Measurements from ENCODE around the gene B3GALT5. TPM values are rescaled to one million over a fixed set of nuclear protein-coding genes. Genes with fewer than 3 reads are reported as not detected.

B3GALT5 gene
- total RNA-seq, 1 experiment from 2014 or later = not detected

- no peaks in the 10 kb centered on the region for H3K4me1 Mint-ChIP-seq (ENCODE audit: insufficient read depth, unreplicated experiment)
- H3K27me3 Mint-ChIP-seq (ENCODE audit: insufficient read depth, unreplicated experiment) = no peaks in the 10 kb centered on the region
- no peaks in the 10 kb centered on the region for H3K9me3 Mint-ChIP-seq (ENCODE audit: unreplicated experiment)
- intact Hi-C loops (cut with micrococcal nuclease) = no loop called here
- DNase-seq (ENCODE audit: unreplicated experiment) = no peak
- no peak for TF ChIP-seq CTCF (IDR thresholded peaks at IDR 0.05; ENCODE audit: unreplicated experiment)
- ChIA-PET POLR2A (no interaction called here), CTCF (interaction anchor here (0.6 kb wide), 2 partner anchors 13 to 75 kb away, joined by 3 to 7 read pairs; no protein-coding TSS in a partner anchor)
- BruUV-seq (replicated peaks) = no TSS peak
- H3K4me3 Mint-ChIP-seq (ENCODE audit: unreplicated experiment) = no peak overlapping the region
- H3K36me3 Mint-ChIP-seq (ENCODE audit: insufficient read depth, unreplicated experiment) = no peaks in the 10 kb centered on the region
- no peak overlapping the region for H3K27ac Mint-ChIP-seq (ENCODE audit: low read depth, unreplicated experiment)
These were observed 11.4 kb upstream of the B3GALT5 start for GRCh38 chr21:39601187-39601928.

GRCh38 chr21:39602076-39602689 lies 10.6 kb upstream of the B3GALT5 start:
- CTCF ChIA-PET = interaction anchor here (0.6 kb wide), 1 partner anchor 76 kb away, joined by 3 read pairs; no protein-coding TSS in a partner anchor
- Mint-ChIP-seq H3K4me1 (ENCODE audit: insufficient read depth, unreplicated experiment) (no peaks in the 10 kb centered on the region), H3K27ac (ENCODE audit: low read depth, unreplicated experiment) (no peak overlapping the region), H3K9me3 (ENCODE audit: unreplicated experiment) (no peaks in the 10 kb centered on the region), H3K36me3 (ENCODE audit: insufficient read depth, unreplicated experiment) (no peaks in the 10 kb centered on the region), H3K27me3 (ENCODE audit: insufficient read depth, unreplicated experiment) (no peaks in the 10 kb centered on the region), H3K4me3 (ENCODE audit: unreplicated experiment) (no peak overlapping the region)
- no peak for TF ChIP-seq CTCF (IDR thresholded peaks at IDR 0.05; ENCODE audit: unreplicated experiment)
- DNase-seq (ENCODE audit: unreplicated experiment) = no peak
- BruUV-seq (replicated peaks) = no TSS peak
- POLR2A ChIA-PET = no interaction called here
- intact Hi-C loops (cut with micrococcal nuclease) = no loop called here

GRCh38 chr21:39602793-39603192 lies 9.9 kb upstream of the B3GALT5 start:
- no TSS peak for BruUV-seq (replicated peaks)
- ChIA-PET POLR2A (no interaction called here), CTCF (no interaction called here)
- H3K4me1 Mint-ChIP-seq (ENCODE audit: insufficient read depth, unreplicated experiment) = no peaks in the 10 kb centered on the region
- intact Hi-C loops (cut with micrococcal nuclease) = no loop called here
- H3K27ac Mint-ChIP-seq (ENCODE audit: low read depth, unreplicated experiment) = no peak overlapping the region
- no peaks in the 10 kb centered on the region for H3K36me3 Mint-ChIP-seq (ENCODE audit: insufficient read depth, unreplicated experiment)
- no peaks in the 10 kb centered on the region for H3K9me3 Mint-ChIP-seq (ENCODE audit: unreplicated experiment)
- no peak for TF ChIP-seq CTCF (IDR thresholded peaks at IDR 0.05; ENCODE audit: unreplicated experiment)
- H3K4me3 Mint-ChIP-seq (ENCODE audit: unreplicated experiment) = no peak overlapping the region
- DNase-seq (ENCODE audit: unreplicated experiment) = no peak
- no peaks in the 10 kb centered on the region for H3K27me3 Mint-ChIP-seq (ENCODE audit: insufficient read depth, unreplicated experiment)

- CTCF ChIA-PET = no interaction called here
- POLR2A ChIA-PET = interaction anchor here (0.7 kb wide), 1 partner anchor 29 kb away, joined by 3 read pairs; no protein-coding TSS in a partner anchor
- TF ChIP-seq CTCF (IDR thresholded peaks at IDR 0.05; ENCODE audit: unreplicated experiment) = no peak
- Mint-ChIP-seq H3K9me3 (ENCODE audit: unreplicated experiment) (no peaks in the 10 kb centered on the region), H3K27me3 (ENCODE audit: insufficient read depth, unreplicated experiment) (no peaks in the 10 kb centered on the region), H3K4me3 (ENCODE audit: unreplicated experiment) (no peak overlapping the region), H3K36me3 (ENCODE audit: insufficient read depth, unreplicated experiment) (no peaks in the 10 kb centered on the region), H3K27ac (ENCODE audit: low read depth, unreplicated experiment) (no peak overlapping the region), H3K4me1 (ENCODE audit: insufficient read depth, unreplicated experiment) (no peaks in the 10 kb centered on the region)
- DNase-seq (ENCODE audit: unreplicated experiment) = no peak
- BruUV-seq (replicated peaks) = no TSS peak
- intact Hi-C loops (cut with micrococcal nuclease) = no loop called here
These were observed 7.8 kb upstream of the B3GALT5 start for GRCh38 chr21:39604951-39605350.
